Measurements from ENCODE around the gene PRIMA1. TPM values are rescaled to one million over a fixed set of nuclear protein-coding genes. Genes with fewer than 3 reads are reported as not detected.

Gene PRIMA1, protein sequence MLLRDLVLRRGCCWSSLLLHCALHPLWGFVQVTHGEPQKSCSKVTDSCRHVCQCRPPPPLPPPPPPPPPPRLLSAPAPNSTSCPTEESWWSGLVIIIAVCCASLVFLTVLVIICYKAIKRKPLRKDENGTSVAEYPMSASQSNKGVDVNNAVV
- 1.9 TPM for total RNA-seq
- long read RNA-seq, partial matches to known transcripts: 0 of 3 reads
- long read RNA-seq, other reads (novel, unspliced or antisense): 3 of 3 reads

DNA sequence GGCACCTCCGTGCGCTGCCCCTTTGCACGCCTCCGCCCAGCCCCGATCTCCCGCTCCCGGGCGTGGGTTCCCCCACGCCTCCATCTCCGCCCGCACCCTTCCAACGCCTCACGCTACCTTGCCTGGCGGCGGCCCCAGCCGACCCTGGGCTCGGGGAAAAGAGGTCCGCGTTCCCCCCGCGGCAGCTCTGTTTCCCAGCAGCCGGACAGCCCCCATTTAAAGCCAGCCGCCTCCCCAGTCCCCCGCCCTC is at the start of gene PRIMA1:
TSS of gene PRIMA1 (minus strand) at position 193 of the 250 bp plus-strand sequence. CDS start 767 bp downstream, outside the sequence.
- Histone ChIP-seq H3K36me3 (no peaks in the 10 kb centered on the region), H3K4me1 (no peaks in the 10 kb centered on the region), H3K27ac (no peak within 1 kb of the TSS), H3K4me3 (peak within 1 kb of the TSS; percentile 37), H3K9me3 (no peaks in the 10 kb centered on the region), H3K27me3 (peaks cover 46% of the 10 kb centered on the region)
- DNase-seq (no peak), ATAC-seq (peak; percentile 3)
- intact Hi-C loops (cut with DNase I): no loop called here
- no peak for TF ChIP-seq CTCF (IDR thresholded peaks at IDR 0.05)

- ATAC-seq: no peak
- TF ChIP-seq CTCF (IDR thresholded peaks at IDR 0.05): no peak
- no peak for DNase-seq
- no peak overlapping the region for H3K4me3 ChIP-seq
- no peaks in the 10 kb centered on the region for H3K9me3 ChIP-seq
- no peaks in the 10 kb centered on the region for H3K27me3 ChIP-seq
- H3K36me3 ChIP-seq: no peaks in the 10 kb centered on the region
- H3K4me1 ChIP-seq: no peaks in the 10 kb centered on the region
- no peak overlapping the region for H3K27ac ChIP-seq
- intact Hi-C loops (cut with DNase I): no loop called here
Measured at GRCh38 chr14:93834699-93835371, 46.5 kb upstream of the PRIMA1 start.

GRCh38 chr14:93832665-93833064 is 44.4 kb upstream of the PRIMA1 start:
- no peaks in the 10 kb centered on the region for H3K27me3 ChIP-seq
- no peak overlapping the region for H3K27ac ChIP-seq
- H3K4me3 ChIP-seq: no peak overlapping the region
- intact Hi-C loops (cut with DNase I): no loop called here
- ATAC-seq: peak; percentile 48
- no peak for TF ChIP-seq CTCF (IDR thresholded peaks at IDR 0.05)
- DNase-seq: no peak
- no peaks in the 10 kb centered on the region for H3K4me1 ChIP-seq
- H3K9me3 ChIP-seq: no peaks in the 10 kb centered on the region
- H3K36me3 ChIP-seq: no peaks in the 10 kb centered on the region

GRCh38 chr14:93832081-93832480 is 43.8 kb upstream of the PRIMA1 start:
- Histone ChIP-seq H3K9me3 (no peaks in the 10 kb centered on the region), H3K27ac (no peak overlapping the region), H3K36me3 (no peaks in the 10 kb centered on the region), H3K4me1 (no peaks in the 10 kb centered on the region), H3K27me3 (no peaks in the 10 kb centered on the region), H3K4me3 (no peak overlapping the region)
- intact Hi-C loops (cut with DNase I): no loop called here
- ATAC-seq (no peak), DNase-seq (no peak)
- no peak for TF ChIP-seq CTCF (IDR thresholded peaks at IDR 0.05)

DNA sequence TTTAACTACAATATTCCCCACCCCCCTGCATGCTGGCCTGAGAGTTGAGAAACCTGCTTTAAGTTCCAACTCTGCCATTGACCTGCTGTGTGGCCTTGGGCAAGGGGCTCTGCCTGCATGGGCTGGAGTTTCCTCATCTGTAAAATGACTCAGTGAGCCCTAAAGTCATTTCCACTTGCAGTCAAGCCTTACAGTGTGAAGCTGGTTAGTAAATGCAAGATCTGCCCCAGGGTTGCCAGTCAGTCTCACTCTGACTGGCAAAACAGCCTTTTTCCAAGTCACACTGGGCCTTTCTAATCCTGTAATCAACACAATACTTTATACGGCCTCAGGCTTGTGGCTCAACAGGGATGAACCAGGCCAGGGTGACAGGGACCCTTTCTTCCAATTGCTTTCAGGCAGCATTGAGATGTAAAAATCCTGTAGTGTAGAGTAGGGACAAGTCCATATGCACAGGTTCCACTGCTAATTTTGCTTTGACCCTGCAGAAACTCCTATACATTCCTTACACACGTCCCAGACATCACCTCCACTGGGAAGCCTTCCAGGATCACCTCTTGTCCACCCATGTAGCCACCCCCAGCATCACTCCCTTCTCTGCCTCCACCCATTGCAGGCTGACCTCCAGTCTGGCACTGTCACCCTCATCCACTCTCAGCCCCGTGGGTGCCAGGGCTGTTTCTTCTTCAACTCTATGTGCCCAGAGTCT is 42.6 kb upstream of the PRIMA1 start:
- no peak for TF ChIP-seq CTCF (IDR thresholded peaks at IDR 0.05)
- no peaks in the 10 kb centered on the region for H3K27me3 ChIP-seq
- no peaks in the 10 kb centered on the region for H3K36me3 ChIP-seq
- intact Hi-C loops (cut with DNase I): no loop called here
- no peaks in the 10 kb centered on the region for H3K4me1 ChIP-seq
- no peak overlapping the region for H3K4me3 ChIP-seq
- ATAC-seq (no peak), DNase-seq (no peak)
- no peaks in the 10 kb centered on the region for H3K9me3 ChIP-seq
- H3K27ac ChIP-seq: no peak overlapping the region
